Measurements from ENCODE around the gene PNMA3. TPM values are rescaled to one million over a fixed set of nuclear protein-coding genes. Genes with fewer than 3 reads are reported as not detected.

The PNMA3 gene
- total RNA-seq (2022; extraction: Qiagen RNA extraction; ENCODE audit: low read depth): 0.07 to 0.31 TPM (median 0.20 TPM) in 5 replicates

DNA sequence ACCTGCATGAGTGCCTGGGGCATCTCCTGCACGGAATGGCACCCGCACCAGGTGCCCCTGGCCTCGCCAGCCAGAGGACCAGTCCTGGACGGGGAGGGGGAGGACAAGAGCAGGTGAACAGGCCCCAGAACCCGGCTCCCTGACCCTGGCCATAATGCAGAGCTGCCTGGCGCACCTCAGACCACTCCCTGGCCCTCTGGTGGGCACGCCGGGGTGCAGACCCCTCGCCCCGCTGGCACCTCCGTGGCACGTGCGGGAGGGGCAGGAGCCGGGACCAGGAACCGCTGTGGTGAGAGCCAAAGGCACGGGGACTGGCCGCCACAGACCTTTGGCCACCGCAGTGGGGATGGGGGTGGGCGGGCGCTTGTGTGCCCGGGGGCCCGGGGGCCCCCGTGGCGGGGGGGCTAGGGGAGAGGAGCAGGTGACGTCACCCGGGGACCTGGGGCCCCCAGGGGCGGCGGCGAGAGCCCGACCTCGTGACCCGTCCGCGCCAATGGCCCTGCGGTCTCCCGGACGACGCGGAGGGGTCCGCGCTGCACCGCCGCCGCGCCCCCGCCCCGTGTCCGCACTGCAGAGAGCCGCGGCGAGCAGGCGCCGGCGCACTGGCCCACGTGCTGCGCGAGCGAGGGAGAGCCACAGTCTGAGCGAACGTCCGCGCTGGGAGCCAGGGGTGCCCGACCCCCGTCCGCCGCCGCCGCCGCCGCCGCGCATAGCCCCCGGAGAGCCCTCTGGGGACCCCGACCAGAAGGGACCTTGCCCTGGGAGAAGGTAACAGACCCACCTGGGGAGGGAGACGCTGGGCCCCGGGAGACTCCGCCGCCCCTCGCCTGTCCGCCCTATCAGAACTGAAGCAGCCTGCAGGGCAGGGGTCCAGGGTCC, at the start of gene PNMA3:
Gene PNMA3, plus strand, starts transcription at position 600 of the 879 bp plus-strand sequence. CDS start 586 bp downstream, outside the sequence.

DNA sequence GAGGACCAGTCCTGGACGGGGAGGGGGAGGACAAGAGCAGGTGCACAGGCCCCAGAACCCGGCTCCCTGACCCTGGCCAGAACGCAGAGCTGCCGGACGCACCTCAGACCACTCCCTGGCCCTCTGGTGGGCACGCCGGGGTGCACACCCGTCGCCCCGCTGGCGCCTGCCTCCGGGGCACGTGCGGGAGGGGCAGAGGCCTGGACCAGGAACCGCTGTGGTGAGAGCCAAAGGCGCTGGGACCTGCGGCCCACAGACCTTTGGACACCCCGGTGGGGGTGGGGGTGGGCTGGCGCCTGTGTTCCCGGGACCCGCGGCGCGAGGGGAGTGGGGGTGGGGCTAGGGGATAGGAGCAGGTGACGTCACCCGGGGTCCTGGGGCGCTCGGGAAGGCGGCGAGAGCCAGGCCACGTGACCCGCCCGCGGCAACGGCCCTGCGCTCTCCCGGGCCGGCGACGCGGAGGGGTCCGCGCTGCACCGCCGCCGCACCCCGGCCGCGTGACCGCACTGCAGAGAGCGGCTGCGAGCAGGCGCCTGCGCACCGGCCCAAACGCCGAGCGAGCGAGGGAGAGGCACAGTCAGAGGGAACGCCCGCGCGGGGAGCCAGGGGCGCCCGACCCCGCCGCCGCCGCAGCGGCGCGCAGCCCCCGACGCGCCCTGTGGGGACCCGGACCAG, 15.8 kb downstream of the PNMA3 start, which contains the start of gene PNMA6A:
Gene PNMA6A, plus strand, starts transcription at position 546 of the 675 bp plus-strand sequence. CDS start 609 bp downstream, outside the sequence.

Other genes with a start within 250 kb of the PNMA3 start
- 69.0 to 113 TPM (median 72.2 TPM) in 5 replicates for gene CETN2, start 225.7 kb upstream of the PNMA3 start, total RNA-seq (2022; extraction: Qiagen RNA extraction; ENCODE audit: low read depth)
- 40.0 to 44.4 TPM (median 41.9 TPM) in 5 replicates for gene NSDHL, start 225.4 kb upstream of the PNMA3 start, total RNA-seq (2022; extraction: Qiagen RNA extraction; ENCODE audit: low read depth)
- 6.7 to 8.8 TPM (median 7.8 TPM) in 5 replicates for gene ZNF185, start 158.4 kb upstream of the PNMA3 start, total RNA-seq (2022; extraction: Qiagen RNA extraction; ENCODE audit: low read depth)
- gene PNMA5, start 62.4 kb upstream of the PNMA3 start, total RNA-seq (2022; extraction: Qiagen RNA extraction; ENCODE audit: low read depth): not detected in 5 replicates
- 2.9 to 6.2 TPM (median 4.6 TPM) in 5 replicates for gene PNMA6A, start 16.0 kb downstream of the PNMA3 start, total RNA-seq (2022; extraction: Qiagen RNA extraction; ENCODE audit: low read depth)
- gene MAGEA1, start 122.8 kb downstream of the PNMA3 start, total RNA-seq (2022; extraction: Qiagen RNA extraction; ENCODE audit: low read depth): 0.09 to 0.28 TPM (median 0.18 TPM) in 4 of 5 replicates, not detected in the other